Measurements from ENCODE around the gene CXorf49.
"Not testable (repeated sequence)": the region's sequence is repeated elsewhere in the genome, so short reads cannot be mapped to it uniquely, and the experiment has no call there.

CXorf49 gene

GRCh38 chrX:71718185-71718584 is at the start of gene CXorf49:
TSS of gene CXorf49 (minus strand) at chrX:71718285. CDS start at chrX:71718151, 134 bp downstream.
- FAIRE-seq = not testable (repeated sequence)

GRCh38 chrX:71767134-71767533 is 49.0 kb upstream of the CXorf49 start:
- not testable (repeated sequence) for FAIRE-seq; DNase-seq (ENCODE audit: insufficient read length, low spot score)

More at GRCh38 chrX:71718185-71718584, at the start of gene CXorf49:
- DNase-seq (ENCODE audit: insufficient read length, low spot score) = not testable (repeated sequence)

- not testable (repeated sequence) for FAIRE-seq; DNase-seq (ENCODE audit: insufficient read length, low spot score)
Observed at GRCh38 chrX:71765613-71766012, 47.5 kb upstream of the CXorf49 start.

- FAIRE-seq; DNase-seq (ENCODE audit: insufficient read length, low spot score): not testable (repeated sequence)
Observed at GRCh38 chrX:71764832-71765231, 46.7 kb upstream of the CXorf49 start.

- FAIRE-seq; DNase-seq (ENCODE audit: insufficient read length, low spot score): not testable (repeated sequence)
Observed at GRCh38 chrX:71763049-71763448, 45.0 kb upstream of the CXorf49 start, which contains the start of gene CXorf49B. TSS of gene CXorf49B (plus strand) at chrX:71763349. CDS start at chrX:71763424, 75 bp downstream.

- FAIRE-seq; DNase-seq (ENCODE audit: insufficient read length, low spot score): not testable (repeated sequence)
Observed at GRCh38 chrX:71760688-71761281, 42.7 kb upstream of the CXorf49 start.

- DNase-seq (ENCODE audit: insufficient read length, low spot score); FAIRE-seq: not testable (repeated sequence)
Observed at GRCh38 chrX:71720289-71720886, 2.3 kb upstream of the CXorf49 start.

DNA sequence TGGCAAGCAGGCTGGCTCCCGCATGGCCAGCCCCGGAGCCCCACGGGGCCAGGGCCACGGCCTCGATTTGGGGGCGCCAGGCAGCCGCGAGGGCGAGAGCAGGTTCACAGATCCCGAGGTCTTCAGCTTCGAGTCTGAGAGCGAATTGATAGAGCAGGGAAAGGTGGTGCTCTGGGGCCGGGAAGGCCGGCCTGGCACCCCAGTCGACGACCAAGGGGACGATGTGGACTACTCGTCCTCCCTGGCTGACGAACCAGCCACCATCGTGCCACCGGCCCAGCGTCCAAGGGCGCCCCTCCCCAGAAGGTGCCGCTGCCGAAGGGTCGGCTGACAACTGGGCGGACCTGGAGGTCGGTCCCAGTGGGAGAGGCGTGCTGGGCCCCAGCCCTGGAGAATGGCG is 1.1 kb upstream of the CXorf49 start:
- not testable (repeated sequence) for DNase-seq (ENCODE audit: insufficient read length, low spot score); FAIRE-seq

DNA sequence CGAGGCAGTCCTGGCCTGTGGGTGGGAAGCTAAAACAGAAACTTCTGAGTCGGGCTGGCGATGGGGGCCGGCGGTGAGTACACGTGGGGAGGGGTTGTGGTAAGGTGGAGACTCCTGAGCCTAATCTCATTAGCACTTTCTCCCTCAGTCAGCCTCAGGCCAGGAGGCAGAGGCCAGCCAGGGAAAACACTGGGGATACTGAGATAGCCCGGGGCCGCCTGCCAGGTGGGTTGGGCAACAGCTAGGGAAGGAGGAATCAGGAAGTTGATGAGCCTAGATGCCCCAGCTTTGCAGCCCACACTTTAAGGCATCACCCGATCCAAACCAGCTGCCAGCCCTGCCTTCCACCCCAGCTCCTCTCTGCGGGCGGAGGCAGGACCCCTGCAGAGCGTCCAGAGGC is 1.8 kb downstream of the CXorf49 start:
- FAIRE-seq; DNase-seq (ENCODE audit: insufficient read length, low spot score): not testable (repeated sequence)

DNA sequence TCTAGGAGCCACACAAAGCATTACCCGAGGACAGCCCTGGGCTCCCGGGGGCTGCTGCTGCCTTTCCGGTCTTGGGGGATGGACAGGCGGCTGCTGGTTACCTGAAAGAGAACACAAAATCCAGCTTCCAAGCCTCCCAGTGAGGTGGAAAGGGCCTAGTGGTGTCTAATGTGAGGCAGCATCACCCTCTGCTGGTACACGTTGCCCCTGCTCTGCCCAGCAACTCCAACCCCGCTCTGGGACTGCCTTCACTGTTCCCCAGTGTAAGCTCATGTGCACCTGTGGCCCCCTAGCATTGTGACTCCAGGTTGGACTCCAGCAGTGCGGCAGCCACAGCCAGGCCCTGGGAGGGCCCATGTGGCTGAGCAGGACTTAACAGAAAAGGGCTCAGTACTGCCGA is 2.5 kb downstream of the CXorf49 start:
- DNase-seq (ENCODE audit: insufficient read length, low spot score); FAIRE-seq: not testable (repeated sequence)

DNA sequence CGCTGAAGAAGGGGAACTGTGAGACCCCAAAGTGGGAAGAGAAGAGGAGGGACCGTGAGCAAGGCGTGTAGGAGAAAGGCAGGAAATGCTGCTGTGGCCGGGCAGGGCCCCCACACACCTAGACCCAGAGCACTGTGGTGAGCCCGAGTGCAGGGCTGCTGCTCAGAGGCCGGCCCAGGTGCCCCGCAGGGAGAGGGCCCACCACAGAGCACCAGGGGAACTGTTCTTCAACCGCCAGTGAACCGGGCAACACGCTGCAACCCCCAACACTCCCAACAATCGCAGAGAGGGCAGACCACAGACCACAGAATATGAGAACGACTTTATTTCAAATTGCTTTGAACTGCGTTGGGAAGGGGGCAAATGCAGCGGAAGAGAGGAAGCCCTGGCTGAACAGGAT is 4.0 kb downstream of the CXorf49 start:
- FAIRE-seq; DNase-seq (ENCODE audit: insufficient read length, low spot score): not testable (repeated sequence)

DNA sequence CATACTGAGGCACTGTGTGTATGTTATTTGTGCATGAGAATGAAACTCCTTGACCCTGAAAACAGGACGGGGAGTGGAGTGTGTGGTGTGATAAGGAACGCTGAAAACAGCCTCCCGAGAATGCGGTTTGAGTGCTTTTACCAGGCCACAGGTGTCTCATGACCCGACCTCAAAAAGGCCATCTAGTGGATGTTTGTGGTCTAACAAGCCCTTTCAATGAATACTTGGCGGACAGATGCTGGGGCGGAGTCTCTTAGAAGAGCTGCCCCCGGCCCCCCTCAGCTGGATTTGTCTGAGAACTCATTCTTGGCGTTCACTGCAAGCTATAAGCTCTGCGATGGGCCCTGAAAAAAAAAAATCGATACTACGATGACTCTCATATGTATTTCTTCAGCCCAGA is 15.2 kb downstream of the CXorf49 start:
- not testable (repeated sequence) for FAIRE-seq

DNA sequence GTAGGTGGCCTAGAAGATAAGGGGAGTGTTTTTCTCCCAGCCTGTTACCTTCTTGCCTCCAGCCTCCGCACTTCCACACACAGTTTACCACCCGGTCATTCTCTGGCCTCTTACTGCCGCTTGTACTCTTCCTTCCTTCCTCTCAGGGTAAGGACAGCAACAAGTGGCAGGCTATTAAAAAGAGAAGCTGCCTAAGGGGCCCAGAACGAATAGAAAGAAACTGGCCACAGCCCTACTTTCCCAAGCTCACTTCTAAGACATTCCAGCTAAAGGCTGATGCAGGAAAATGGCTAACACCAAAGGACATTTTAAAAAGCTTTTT is 19.1 kb downstream of the CXorf49 start:
- not testable (repeated sequence) for DNase-seq (ENCODE audit: insufficient read length, low spot score); FAIRE-seq

More for the DNA sequence above, 15.2 kb downstream of the CXorf49 start:
- DNase-seq (ENCODE audit: insufficient read length, low spot score) = not testable (repeated sequence)

GRCh38 chrX:71698299-71699022 is 19.6 kb downstream of the CXorf49 start:
- not testable (repeated sequence) for DNase-seq (ENCODE audit: insufficient read length, low spot score); FAIRE-seq

DNA sequence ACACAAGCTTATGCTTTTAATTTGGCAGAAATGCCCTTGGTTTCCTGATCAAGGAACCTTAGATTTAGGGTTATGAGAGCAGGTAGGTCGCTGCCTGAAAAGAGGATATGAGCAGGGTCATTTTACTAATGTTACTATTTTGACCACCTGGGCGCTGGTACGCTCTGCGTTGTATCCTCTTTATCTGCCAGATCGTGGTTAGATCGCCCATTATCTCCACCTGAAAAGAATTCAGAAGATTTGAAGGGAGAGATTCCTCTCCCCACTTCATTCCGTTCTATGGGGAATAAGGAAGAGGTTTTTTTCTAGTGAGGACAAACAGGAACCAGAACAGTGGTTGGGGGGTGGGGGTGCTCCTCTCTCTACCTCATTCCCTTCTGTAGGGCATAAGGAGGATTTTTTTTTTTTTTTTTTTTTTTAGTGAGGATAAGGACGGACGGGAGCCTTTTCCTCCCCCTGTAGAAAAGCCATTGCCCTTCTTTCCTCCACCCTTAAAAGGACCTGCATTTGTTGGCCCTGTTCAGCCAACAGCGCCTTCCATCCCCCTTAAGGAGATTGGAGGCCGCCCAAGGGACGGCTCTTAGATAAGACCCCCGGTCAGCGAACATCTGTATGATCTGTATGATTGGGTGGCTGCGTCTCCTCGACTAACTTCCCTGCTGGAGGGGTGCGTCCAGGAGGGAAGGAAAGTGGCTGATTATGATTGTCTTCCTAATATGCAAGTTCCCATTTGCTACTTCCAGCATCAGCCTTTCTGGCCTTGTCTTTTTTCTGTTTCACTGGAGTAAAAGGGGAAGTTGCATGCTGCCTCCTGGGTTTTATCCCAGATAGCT is 20.4 kb downstream of the CXorf49 start:
- not testable (repeated sequence) for FAIRE-seq; DNase-seq (ENCODE audit: insufficient read length, low spot score)

DNA sequence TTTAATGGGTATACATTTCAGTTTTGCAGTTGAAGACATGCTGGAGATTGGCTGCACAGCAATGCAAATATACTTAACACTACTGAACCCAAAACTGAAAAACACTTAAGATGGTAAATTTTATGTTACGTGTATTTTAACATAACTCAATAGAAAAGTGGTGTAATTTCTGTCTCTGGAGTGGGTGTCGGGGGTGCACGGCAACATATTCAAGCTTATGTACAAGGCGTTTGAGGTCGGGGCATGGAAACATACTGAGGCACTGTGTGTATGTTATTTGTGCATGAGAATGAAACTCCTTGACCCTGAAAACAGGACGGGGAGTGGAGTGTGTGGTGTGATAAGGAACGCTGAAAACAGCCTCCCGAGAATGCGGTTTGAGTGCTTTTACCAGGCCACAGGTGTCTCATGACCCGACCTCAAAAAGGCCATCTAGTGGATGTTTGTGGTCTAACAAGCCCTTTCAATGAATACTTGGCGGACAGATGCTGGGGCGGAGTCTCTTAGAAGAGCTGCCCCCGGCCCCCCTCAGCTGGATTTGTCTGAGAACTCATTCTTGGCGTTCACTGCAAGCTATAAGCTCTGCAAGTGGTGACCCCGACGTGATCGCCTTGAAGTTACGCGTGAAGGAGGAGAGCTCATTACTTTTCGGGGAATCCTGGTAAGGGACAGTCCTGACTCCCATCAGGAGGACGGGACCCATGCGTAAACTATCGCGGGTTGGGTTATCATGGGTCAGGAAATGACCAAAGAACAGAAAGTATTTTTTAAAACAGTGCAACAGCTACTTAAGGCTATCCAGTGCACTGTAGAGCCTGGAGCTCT is 21.2 kb downstream of the CXorf49 start:
- not testable (repeated sequence) for FAIRE-seq; DNase-seq (ENCODE audit: insufficient read length, low spot score)

All from H54 (cell line).